Peyer's patch (tissue), 4 donors: ENCODE results near the gene FNIP2. TPM values are rescaled to one million over a fixed set of nuclear protein-coding genes. Genes with fewer than 3 reads are reported as not detected.
"Not testable (repeated sequence)": the region's sequence is repeated elsewhere in the genome, so short reads cannot be mapped to it uniquely, and the experiment has no call there.

Source experiments
- DNase-seq, 3 donors: peaks; one replicate each; pipeline ENCODE4 v3.0.0-alpha.2; 2017 to 2019
- H3K27ac ChIP-seq, 4 donors: fragments of 200-600 bp; sonication (generic); one replicate each; pipeline ENCODE4 v1.5.1; 2016 to 2019
- H3K27me3 ChIP-seq, 2 donors: fragments of 200-600 bp; sonication (generic); one replicate each; pipeline ENCODE4 v1.5.1; 2019
- H3K36me3 ChIP-seq, 3 donors: fragments of 200-600 bp; sonication (generic); one replicate each; pipeline ENCODE4 v1.5.1; 2016 to 2019
- H3K4me1 ChIP-seq, 4 donors: fragments of 200-600 bp; sonication (generic); one replicate each; pipeline ENCODE4 v1.5.1; 2016 to 2019
- H3K4me3 ChIP-seq, 4 donors: fragments of 200-600 bp; sonication (generic); 1 replicate in 3 of 4; 2 replicates in 1 of 4; pipeline ENCODE4 v1.5.1; 2016 to 2019; ENCODE audit warnings: mild to moderate bottlenecking in 1 of 4
- H3K9me3 ChIP-seq, 4 donors: fragments of 200-600 bp; sonication (generic); one replicate each; pipeline ENCODE4 v1.5.1; 2016 to 2019; ENCODE audit warnings: mild to moderate bottlenecking in 1 of 4
- POLR2A ChIP-seq, 2 donors: fragments of 450-650 bp; IDR thresholded peaks; one replicate each; pipeline ENCODE4 v1.5.1; 2017; ENCODE audit warnings: antibody characterized with exemption in 2 of 2, mild to moderate bottlenecking in 2 of 2, moderate library complexity in 2 of 2
- total RNA-seq, 4 donors: library from RNA; depleted of rRNA; stranded (reverse); fragments of >200 nt; gene quantifications; one replicate each; pipeline ENCODE4 v1.1.0, GENCODE V29; 2016
- TF ChIP-seq, protein P1 (sequence below), 6 experiments: fragments of 450-650 bp in 4 of 6; fragments of 200-600 bp in 2 of 6; sonication (generic) in 1 of 6; IDR thresholded peaks; one replicate each; pipeline ENCODE4 v1.5.1; 2017 to 2019; ENCODE audit warnings: antibody characterized with exemption in 6 of 6, mild to moderate bottlenecking in 3 of 6, moderate library complexity in 1 of 6

FNIP2 gene
- total RNA-seq, 4 donors from 2014 or later = 31.9 to 40.8 (median 38.6) TPM

DNA sequence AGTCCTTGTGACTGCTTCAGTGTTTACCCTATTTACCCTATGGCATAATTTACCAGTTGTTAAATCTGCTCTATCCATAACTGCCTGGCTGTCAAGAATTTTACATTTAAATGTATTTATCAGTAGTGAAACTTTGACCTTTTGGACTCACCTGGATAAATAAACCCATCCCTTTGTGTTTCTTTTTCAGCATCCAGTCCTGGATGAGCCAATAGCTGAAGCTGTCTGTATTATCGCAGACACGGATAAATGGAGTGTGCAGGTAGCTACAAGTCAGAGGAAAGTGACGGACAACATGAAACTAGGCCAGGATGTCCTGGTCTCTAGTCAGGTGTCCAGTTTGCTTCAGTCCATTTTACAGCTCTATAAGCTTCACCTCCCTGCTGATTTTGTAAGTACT, 122.4 kb downstream of the FNIP2 start:
- peaks cover 0 to 3% (median 0%) of the 10 kb centered on the region in 3 donors for H3K36me3 ChIP-seq
- TF ChIP-seq, protein P1, sequence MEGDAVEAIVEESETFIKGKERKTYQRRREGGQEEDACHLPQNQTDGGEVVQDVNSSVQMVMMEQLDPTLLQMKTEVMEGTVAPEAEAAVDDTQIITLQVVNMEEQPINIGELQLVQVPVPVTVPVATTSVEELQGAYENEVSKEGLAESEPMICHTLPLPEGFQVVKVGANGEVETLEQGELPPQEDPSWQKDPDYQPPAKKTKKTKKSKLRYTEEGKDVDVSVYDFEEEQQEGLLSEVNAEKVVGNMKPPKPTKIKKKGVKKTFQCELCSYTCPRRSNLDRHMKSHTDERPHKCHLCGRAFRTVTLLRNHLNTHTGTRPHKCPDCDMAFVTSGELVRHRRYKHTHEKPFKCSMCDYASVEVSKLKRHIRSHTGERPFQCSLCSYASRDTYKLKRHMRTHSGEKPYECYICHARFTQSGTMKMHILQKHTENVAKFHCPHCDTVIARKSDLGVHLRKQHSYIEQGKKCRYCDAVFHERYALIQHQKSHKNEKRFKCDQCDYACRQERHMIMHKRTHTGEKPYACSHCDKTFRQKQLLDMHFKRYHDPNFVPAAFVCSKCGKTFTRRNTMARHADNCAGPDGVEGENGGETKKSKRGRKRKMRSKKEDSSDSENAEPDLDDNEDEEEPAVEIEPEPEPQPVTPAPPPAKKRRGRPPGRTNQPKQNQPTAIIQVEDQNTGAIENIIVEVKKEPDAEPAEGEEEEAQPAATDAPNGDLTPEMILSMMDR (IDR thresholded peaks at IDR 0.05) = no peak
- TF ChIP-seq POLR2A (IDR thresholded peaks at IDR 0.05) = no peak
- DNase-seq = no peak

DNA sequence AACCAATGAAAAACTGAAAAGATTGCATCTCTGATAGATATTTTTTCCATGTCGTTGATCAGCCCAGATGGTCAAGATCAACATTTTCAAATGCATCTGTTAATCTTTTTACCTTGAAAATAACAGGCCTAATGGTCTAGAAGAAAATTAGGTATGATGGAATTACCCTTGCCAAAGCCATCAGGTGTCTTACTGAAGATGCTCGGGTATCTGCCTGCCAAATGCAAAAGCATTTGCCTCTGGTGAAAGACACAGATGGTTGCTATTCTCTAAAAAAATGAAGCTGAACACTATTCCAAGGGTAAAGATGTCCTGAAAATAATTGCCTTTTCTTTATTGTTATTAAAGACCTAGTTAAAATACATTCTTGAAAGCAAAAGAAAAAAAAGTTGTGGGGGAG, 126.0 kb downstream of the FNIP2 start:
- Histone ChIP-seq H3K27me3 (no peaks in the 10 kb centered on the region), H3K9me3 (no peaks in the 10 kb centered on the region), H3K27ac (no peak overlapping the region), H3K36me3 (peaks cover 0 to 7% (median 0%) of the 10 kb centered on the region in 3 donors), H3K4me3 (no peak overlapping the region), H3K4me1 (no peaks in the 10 kb centered on the region)
- no peak for DNase-seq
- TF ChIP-seq, protein P1 (IDR thresholded peaks at IDR 0.05) = no peak
- TF ChIP-seq POLR2A (IDR thresholded peaks at IDR 0.05) = no peak

More for the DNA sequence above, 122.4 kb downstream of the FNIP2 start:
- Histone ChIP-seq H3K27ac (no peak overlapping the region), H3K27me3 (no peaks in the 10 kb centered on the region), H3K9me3 (no peaks in the 10 kb centered on the region), H3K4me3 (no peak overlapping the region), H3K4me1 (no peaks in the 10 kb centered on the region)

DNA sequence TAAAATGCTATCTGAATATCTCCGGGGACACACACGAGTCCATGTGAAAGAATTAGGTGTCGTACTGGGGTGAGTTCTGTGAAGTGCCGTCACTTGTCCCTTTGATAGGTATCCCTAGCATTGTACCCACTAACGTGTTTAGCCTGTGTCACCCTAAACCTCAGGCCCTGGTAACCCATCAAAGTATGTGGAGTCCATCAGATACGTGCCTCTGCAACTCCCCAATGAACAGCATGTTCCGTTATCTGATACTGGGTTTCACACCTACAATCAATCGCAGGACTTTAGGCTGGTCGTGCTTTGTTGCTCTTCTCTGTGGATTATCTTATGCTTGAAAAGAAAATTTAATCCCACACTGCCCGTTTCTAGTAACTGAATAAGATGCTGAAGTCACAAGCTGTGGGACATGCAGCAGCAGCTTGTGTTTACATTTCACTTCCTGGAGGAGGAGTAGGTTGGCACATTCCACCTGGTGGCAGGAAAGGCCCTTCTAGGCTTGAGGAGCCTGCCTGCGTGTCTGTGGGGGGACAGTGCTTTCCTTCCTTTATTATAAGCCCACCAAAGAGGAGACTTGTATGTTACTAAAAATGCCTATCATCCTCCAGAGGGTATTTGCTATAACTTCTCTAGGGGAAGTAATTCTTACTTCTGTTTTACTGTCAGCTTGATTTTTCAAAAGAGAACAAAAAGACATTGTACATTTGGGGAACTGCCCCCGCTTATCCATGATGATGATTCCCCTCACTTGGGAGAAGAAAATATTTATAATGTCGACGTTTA, 127.2 kb downstream of the FNIP2 start:
- no peaks in the 10 kb centered on the region for H3K27me3 ChIP-seq
- no peak for DNase-seq
- no peak overlapping the region for H3K27ac ChIP-seq
- peaks cover 0 to 7% (median 0%) of the 10 kb centered on the region in 3 donors for H3K36me3 ChIP-seq
- no peaks in the 10 kb centered on the region for H3K9me3 ChIP-seq
- no peak overlapping the region for H3K4me3 ChIP-seq
- no peak for TF ChIP-seq POLR2A (IDR thresholded peaks at IDR 0.05)
- TF ChIP-seq, protein P1 (IDR thresholded peaks at IDR 0.05) = peak in 3 of 6 experiments; percentile 8 to 23 (median 19)
- no peaks in the 10 kb centered on the region for H3K4me1 ChIP-seq

DNA sequence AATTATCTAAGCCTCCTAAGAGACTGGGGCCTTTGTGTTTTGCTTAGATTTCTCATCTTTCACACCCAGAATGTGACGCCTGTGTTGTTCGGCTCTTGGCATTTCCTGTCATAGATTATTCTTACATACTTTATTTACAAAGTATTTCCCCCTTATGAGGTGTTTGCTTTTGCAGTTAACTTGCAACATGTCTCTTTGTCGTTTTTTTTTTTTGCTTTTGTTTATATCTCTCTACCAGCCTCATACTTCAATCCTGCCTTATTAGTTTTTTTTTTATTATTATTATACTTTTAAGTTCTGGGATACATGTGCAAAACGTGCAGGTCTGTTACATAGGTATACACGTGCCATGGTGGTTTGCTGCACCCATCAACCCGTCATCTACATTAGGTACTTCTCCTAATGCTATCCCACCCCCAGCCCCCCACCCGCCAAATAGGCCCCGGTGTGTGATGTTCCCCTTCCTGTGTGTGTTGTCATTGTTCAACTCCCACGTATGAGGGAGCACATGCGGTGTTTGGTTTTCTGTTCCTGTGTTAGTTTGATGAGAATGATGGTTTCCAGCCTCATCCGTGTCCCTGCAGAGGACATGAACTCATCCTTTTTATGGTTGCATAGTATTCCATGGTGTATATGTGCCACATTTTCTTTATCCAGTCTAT, 127.9 kb downstream of the FNIP2 start:
- not testable (repeated sequence) for H3K4me1 ChIP-seq, DNase-seq, H3K4me3 ChIP-seq, H3K27ac ChIP-seq, H3K27me3 ChIP-seq, H3K9me3 ChIP-seq, H3K36me3 ChIP-seq

DNA sequence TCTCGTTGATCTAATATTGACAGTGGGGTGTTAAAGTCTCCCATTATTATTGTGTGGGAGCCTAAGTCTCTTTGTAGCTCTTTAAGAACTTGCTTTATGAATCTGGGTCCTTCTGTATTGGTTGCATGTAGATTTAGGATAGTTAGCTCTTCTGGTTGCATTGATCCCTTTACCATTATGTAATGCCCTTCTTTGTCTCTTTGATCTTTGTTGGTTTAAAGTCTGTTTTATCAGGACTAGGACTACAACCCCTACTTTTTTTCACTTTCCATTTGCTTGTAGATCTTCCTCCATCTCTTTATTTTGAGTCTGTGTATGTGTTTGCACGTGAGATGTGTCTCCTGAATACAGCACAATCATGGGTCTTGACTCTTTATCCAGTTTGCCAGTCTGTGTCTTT, 131.6 kb downstream of the FNIP2 start:
- peaks cover 0 to 32% (median 0%) of the 10 kb centered on the region in 3 donors for H3K36me3 ChIP-seq
- H3K27me3 ChIP-seq, H3K27ac ChIP-seq, H3K9me3 ChIP-seq, DNase-seq, H3K4me1 ChIP-seq, H3K4me3 ChIP-seq: not testable (repeated sequence)

DNA sequence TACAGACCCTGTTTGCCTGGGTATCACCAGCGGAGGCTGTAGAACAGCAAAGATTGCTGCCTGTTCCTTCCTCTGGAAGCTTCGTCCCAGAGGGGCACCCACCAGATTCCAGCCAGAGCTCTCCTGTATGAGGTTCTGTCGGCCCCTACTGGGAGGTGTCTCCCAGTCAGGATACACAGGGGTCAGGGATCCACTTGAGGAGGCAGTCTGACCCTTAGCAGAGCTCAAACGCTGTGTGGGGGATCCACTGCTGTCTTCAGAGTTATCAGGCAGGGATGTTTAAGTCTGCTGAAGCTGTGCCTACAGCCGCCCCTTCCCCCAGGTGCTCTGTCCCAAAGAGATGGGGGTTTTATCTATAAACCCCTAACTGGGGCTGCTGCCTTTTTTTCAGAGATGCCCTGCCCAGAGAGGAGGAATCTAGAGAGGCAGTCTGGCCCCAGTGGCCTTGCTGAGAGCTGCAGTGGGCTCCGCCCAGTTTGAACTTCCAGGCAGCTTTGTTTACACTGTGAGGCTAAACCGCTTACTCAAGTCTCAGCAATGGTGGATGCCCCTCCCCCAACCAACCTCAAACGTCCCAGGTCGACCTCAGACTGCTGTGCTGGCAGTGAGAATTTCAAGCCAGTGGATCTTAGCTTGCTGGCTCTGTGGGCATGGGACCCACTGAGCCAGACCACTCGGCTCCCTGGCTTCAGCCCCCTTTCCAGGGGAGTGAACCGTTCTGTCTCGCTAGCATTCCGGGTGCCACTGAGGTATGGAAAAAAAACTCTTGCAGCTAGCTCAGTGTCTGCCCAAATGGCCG, 133.7 kb downstream of the FNIP2 start:
- peak in 2 of 3 donors; percentile 53 to 76 for DNase-seq
- H3K27me3 ChIP-seq, H3K4me1 ChIP-seq, H3K4me3 ChIP-seq, H3K9me3 ChIP-seq, H3K27ac ChIP-seq: not testable (repeated sequence)
- H3K36me3 ChIP-seq = peaks cover 0 to 37% (median 0%) of the 10 kb centered on the region in 3 donors

DNA sequence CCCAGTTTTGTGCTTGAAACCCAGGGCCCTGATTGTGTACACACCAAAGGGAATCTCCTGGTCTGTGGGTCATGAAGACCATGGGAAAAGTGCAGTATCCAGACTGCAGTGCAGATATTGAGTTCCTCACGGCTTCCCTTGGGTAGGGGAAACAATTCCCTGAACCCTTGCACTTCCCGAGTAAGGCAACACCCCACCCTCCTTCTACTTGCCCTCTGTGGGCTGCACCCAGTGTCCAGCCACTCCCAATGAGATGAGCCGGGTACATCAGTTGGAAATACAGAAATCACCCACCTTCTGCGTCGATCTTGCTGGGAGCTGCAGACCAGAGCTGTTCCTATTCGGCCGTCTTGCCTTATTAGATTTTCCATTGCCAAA, 134.2 kb downstream of the FNIP2 start:
- no peaks in the 10 kb centered on the region for H3K27me3 ChIP-seq

More for the DNA sequence above, 134.2 kb downstream of the FNIP2 start:
- Histone ChIP-seq H3K36me3 (peaks cover 0 to 37% (median 0%) of the 10 kb centered on the region in 3 donors), H3K4me3 (no peak overlapping the region), H3K9me3 (no peaks in the 10 kb centered on the region), H3K27ac (no peak overlapping the region), H3K4me1 (no peaks in the 10 kb centered on the region)
- DNase-seq = no peak
- TF ChIP-seq, protein P1 (IDR thresholded peaks at IDR 0.05) = no peak
- no peak for TF ChIP-seq POLR2A (IDR thresholded peaks at IDR 0.05)
